Astrocyte of the spinal cord (primary cell): ENCODE results near the gene TTLL3.

Source experiments
- DNase-seq: peaks from one replicate; pipeline ENCODE4 v3.0.0; 2011; ENCODE audit warnings: low read depth, low spot score
- H3K4me3 ChIP-seq: 2 replicates; pipeline ENCODE4 v1.5.1; 2011; ENCODE audit warnings: low read depth, mild to moderate bottlenecking, low read length, moderate library complexity
- CTCF ChIP-seq: IDR thresholded peaks from 2 replicates; pipeline ENCODE4 v1.5.1; 2012; ENCODE audit warnings: low read depth, mild to moderate bottlenecking, low read length, inconsistent platforms
- in situ Hi-C: cut with HindIII; loops from 2 replicates; pipeline ENCODE4 v1.10.0; 2017; ENCODE audit warnings: low sequenced_read_pairs

TTLL3 gene

DNA sequence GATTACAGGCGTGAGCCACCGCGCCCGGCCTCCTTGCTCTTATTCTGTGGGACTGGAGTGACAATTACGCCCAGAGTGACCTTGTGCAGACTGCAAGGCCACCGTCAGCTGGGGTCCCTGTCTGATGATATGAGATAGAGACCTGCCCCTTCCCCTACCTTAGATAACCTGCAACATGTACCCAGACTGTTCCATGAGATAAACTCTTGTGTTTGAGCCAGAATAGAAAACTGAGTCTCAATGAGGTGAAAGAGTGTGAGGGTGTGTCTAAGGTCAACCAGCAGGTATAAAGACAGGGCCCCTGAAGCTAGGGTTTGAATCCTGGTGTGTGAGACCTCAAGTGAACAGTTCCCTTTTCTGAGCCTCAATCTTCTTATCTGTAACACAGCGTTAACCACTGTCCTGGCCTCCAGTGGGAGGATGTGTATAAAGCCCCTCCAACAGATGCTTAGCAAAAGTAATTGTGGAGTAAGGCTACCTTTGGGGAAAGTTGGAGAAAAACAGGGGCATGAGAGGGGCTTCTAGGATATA is 23.8 kb upstream of the TTLL3 start:
- TF ChIP-seq CTCF: no peak
- H3K4me3 ChIP-seq: no peak overlapping the region
- DNase-seq: no peak
- in situ Hi-C loops: no loop called here

DNA sequence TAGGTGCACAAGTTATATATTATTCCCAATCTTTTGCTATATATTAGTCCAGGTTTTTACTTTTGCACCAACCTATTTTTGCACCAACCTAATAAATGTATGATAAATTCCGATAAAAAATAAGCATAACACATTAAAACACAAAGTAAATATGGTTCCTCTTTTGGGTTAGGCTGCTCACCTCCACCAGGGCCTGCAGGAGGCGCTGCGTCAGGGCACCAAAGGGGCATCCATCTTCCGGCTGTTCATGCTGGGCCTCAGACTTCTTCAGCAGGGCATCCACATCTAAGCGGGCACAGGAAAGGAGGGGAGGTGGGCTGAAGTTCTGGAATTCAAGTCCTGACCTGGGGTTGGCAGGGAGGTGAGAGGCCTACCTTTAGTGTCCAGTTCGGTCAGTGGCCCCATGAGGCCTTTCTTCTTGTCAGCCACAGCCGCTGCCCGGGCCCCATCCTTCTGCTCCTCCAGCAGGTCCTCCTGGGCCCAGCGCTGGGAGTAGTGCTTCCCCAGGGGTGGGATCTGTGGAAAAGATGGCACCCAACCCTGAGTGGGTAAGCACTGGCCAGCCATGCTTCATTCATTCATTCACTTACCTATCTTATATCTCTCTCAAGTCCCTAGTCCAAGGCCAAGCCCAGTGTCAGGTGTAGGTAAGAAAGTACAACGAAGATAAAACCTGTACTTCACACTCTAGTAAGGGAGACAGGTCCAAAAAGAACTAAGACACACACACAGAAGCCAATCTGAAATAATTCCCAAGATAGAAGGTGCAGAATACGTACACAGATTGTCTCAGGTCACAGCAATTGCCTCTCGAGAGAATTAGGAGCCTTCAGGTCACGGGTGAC is 23.0 kb upstream of the TTLL3 start:
- TF ChIP-seq CTCF: peak; percentile 49
- no peak for DNase-seq
- in situ Hi-C loops: no loop called here
- no peak overlapping the region for H3K4me3 ChIP-seq

DNA sequence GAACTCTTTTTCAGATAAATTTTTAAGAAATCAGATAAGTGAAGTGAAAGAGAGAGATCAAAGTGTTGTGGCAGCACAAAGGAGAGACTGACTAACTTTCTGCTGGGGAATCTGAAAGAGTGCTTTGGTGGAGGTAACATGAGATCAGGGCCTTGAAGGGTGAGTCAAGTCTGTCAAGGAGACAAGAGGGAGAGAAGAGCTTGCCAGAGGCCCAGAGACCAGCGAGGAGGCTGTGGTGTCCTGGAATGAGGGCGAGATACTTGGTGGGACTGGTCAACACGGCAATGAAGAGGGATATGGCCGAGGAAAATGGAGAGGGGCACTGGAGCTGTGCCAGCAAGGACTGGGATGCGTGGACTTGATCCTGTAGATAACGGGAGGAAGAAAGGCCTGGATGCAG is 22.3 kb upstream of the TTLL3 start:
- no peak for DNase-seq
- H3K4me3 ChIP-seq: no peak overlapping the region
- no peak for TF ChIP-seq CTCF
- in situ Hi-C loops: no loop called here

DNA sequence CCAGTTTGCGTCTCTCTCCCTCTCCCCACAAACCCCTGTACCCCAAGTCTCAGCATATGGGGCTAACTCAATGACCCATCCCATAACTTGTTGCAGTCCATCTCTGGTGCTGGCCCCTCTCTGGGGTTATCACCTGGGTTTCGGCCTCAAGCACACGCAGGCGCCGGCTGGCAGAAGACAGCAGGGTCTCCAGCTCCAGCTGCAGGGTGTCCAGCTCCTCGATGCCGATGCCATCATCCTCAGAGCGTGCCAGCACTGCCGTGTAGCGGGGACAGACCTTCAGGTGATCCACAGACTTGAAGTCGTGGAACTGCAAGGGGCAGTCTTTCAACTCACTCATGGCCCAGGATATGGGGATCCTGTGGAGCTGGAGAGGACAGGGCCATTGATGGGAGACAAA is 18.9 kb upstream of the TTLL3 start:
- DNase-seq: no peak
- in situ Hi-C loops: no loop called here
- H3K4me3 ChIP-seq: no peak overlapping the region
- TF ChIP-seq CTCF: no peak

DNA sequence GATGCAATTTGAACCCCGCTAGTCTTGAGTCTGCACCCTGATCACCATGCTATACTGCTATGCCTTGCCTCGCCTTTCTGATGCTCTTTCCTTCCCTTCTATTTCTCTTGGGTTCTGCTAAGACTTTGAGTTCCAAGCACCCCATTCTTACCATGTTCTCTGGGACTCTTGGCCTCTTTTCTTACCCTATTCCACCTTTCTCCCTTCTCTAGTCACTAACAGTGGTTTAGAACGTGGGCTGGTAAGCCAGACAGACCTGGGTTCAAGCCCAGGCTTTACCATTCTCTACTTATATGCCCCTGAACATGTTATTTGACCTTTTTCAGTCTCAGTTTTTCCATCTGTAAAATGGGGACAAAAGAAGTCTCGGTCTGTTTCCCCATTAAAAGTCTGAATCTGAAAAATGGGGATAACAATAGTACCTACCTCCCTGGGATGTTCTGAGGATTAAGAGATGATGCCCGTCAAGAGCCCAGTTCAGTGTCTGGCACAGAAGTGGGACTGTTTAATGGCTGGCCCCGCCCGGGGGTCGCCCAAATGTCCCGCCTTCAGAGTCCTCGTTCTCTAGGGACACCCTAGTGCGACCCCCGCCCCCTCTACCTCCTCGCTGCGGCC is 18.2 kb upstream of the TTLL3 start:
- H3K4me3 ChIP-seq: peak overlapping the region; percentile 91
- DNase-seq: no peak
- TF ChIP-seq CTCF: no peak
- in situ Hi-C loops: no loop called here

GRCh38 chr3:9792405-9793160 is 17.5 kb upstream of the TTLL3 start, which contains the start of the genes ARPC4 and TADA3:
ARPC4 (plus strand) TSS chr3:9793082; CDS start chr3:9793122, 40 bp downstream.
TADA3 (minus strand) TSS chr3:9792473; CDS start chr3:9791466, 1,007 bp downstream.
- TF ChIP-seq CTCF: no peak
- in situ Hi-C loops: no loop called here
- H3K4me3 ChIP-seq: peak within 1 kb of the TSS; percentile 91
- peak; percentile 98 for DNase-seq
